GM23338 (cell line): ENCODE measurements around the gene CD86. TPM values are rescaled to one million over a fixed set of nuclear protein-coding genes. Genes with fewer than 3 reads are reported as not detected.

ENCODE experiments used
- ATAC-seq: fragments of 200-7000 bp; cut with Tn5 transposase; 3 replicates; pipeline ENCODE4 v1.9.1; 2020
- DNase-seq: peaks from one replicate; pipeline ENCODE4 v3.0.0-alpha.2; 2015; ENCODE audit warnings: low spot score
- H2AFZ ChIP-seq: fragments of 200-600 bp; sonication (generic); 2 replicates; pipeline ENCODE4 v1.8.0; 2016; ENCODE audit warnings: antibody characterized with exemption, mild to moderate bottlenecking, moderate library complexity
- H3F3A ChIP-seq: fragments of 200-600 bp; sonication (generic); replicated peaks from 2 replicates; pipeline ENCODE4 v1.8.0; 2017; ENCODE audit warnings: antibody characterized with exemption, mixed run types, low read depth
- H3K27ac ChIP-seq: fragments of 200-600 bp; sonication (generic); 2 replicates; pipeline ENCODE4 v1.6.1; 2016; ENCODE audit warnings: low read depth
- H3K27me3 ChIP-seq: fragments of 200-600 bp; sonication (generic); 2 replicates; pipeline ENCODE4 v1.8.0; 2016; ENCODE audit warnings: mild to moderate bottlenecking, mixed run types, moderate library complexity; ENCODE audit not compliant: insufficient read depth
- H3K36me3 ChIP-seq: fragments of 200-600 bp; sonication (generic); 2 replicates; pipeline ENCODE4 v1.8.0; 2016; ENCODE audit warnings: mild to moderate bottlenecking; ENCODE audit not compliant: insufficient read depth
- H3K4me1 ChIP-seq: fragments of 200-600 bp; sonication (generic); 2 replicates; pipeline ENCODE4 v1.8.0; 2016; ENCODE audit warnings: mild to moderate bottlenecking, moderate library complexity; ENCODE audit not compliant: insufficient read depth
- H3K4me2 ChIP-seq: fragments of 200-600 bp; sonication (generic); 2 replicates; pipeline ENCODE4 v1.7.1; 2017; ENCODE audit warnings: mixed run types
- H3K4me3 ChIP-seq: fragments of 200-600 bp; sonication (generic); 2 replicates; pipeline ENCODE4 v1.6.1; 2016; ENCODE audit warnings: mixed run types
- H3K79me2 ChIP-seq: fragments of 200-600 bp; sonication (generic); replicated peaks from 2 replicates; pipeline ENCODE4 v1.8.0; 2017; ENCODE audit warnings: mild to moderate bottlenecking; ENCODE audit not compliant: insufficient read depth
- H3K9me2 ChIP-seq: fragments of 200-600 bp; sonication (generic); 2 replicates; pipeline ENCODE4 v1.8.0; 2017; ENCODE audit not compliant: insufficient read depth
- H4K20me1 ChIP-seq: fragments of 200-600 bp; sonication (generic); replicated peaks from 2 replicates; pipeline ENCODE4 v1.8.0; 2017; ENCODE audit warnings: mild to moderate bottlenecking; ENCODE audit not compliant: insufficient read depth
- H3K27ac Mint-ChIP-seq: 2 replicates; pipeline ENCODE4 v1.8.0; 2020; ENCODE audit warnings: inconsistent platforms, mild to moderate bottlenecking, moderate library complexity, mixed read lengths
- H3K27me3 Mint-ChIP-seq: 3 replicates; pipeline ENCODE4 v1.8.0; 2022; ENCODE audit warnings: low read depth, mild to moderate bottlenecking, moderate library complexity, mixed read lengths, inconsistent platforms; ENCODE audit not compliant: insufficient read depth, poor library complexity
- H3K36me3 Mint-ChIP-seq: 3 replicates; pipeline ENCODE4 v1.8.0; 2021; ENCODE audit warnings: low read depth, mild to moderate bottlenecking, inconsistent platforms, moderate library complexity, mixed read lengths
- H3K4me1 Mint-ChIP-seq: 3 replicates; pipeline ENCODE4 v1.8.0; 2020; ENCODE audit warnings: mild to moderate bottlenecking, inconsistent platforms, mixed read lengths
- H3K4me3 Mint-ChIP-seq: 3 replicates; pipeline ENCODE4 v1.8.0; 2021; ENCODE audit warnings: moderate library complexity, mild to moderate bottlenecking, inconsistent platforms, mixed read lengths
- H3K9me3 Mint-ChIP-seq: 3 replicates; pipeline ENCODE4 v1.8.0; 2020; ENCODE audit warnings: moderate library complexity, mild to moderate bottlenecking, inconsistent platforms, mixed read lengths
- CTCF ChIP-seq, 2 experiments: fragments of 200-600 bp in 1 of 2; sonication (generic) in 1 of 2; conservative IDR thresholded peaks; 2 replicates each; pipeline versions ENCODE4 v1.5.1 to v1.6.1; 2016 to 2017; ENCODE audit warnings: antibody characterized with exemption in 2 of 2, low read depth in 2 of 2, mild to moderate bottlenecking in 2 of 2, moderate library complexity in 1 of 2
- EZH2 ChIP-seq: fragments of 200-600 bp; sonication (generic); IDR thresholded peaks from one replicate; pipeline ENCODE4 v1.8.0; 2017; ENCODE audit warnings: antibody characterized with exemption, mild to moderate bottlenecking, low read depth; ENCODE audit not compliant: unreplicated experiment
- REST ChIP-seq: IDR thresholded peaks from one replicate; pipeline ENCODE4 v1.6.1; 2018; ENCODE audit warnings: antibody characterized with exemption; ENCODE audit not compliant: unreplicated experiment
- polyA plus RNA-seq: library from polyadenylated mRNA; unstranded; fragments of >200 nt; fragmentation: Nextera tagmentation; extraction: Ambion mirVana; gene quantifications from 2 replicates; pipeline ENCODE4 v1.2.1, GENCODE V29; 2016
- total RNA-seq: library from RNA; depleted of rRNA; stranded (reverse); fragments of >200 nt; shearing (Covaris generic); gene quantifications from 2 replicates; pipeline ENCODE4 v1.2.3, GENCODE V29; 2014

The CD86 gene
- total and polyA plus RNA-seq, 2 experiments from 2014 or later, result 0.97 TPM; not detected in 1

GRCh38 chr3:122101646-122102045, 46.5 kb downstream of the CD86 start:
- TF ChIP-seq CTCF (conservative IDR thresholded peaks at IDR 0.05; ENCODE audit: low read depth in 2 of 2) (peak; percentile 85), REST (no peak)
- H2AFZ ChIP-seq, result 0 out of 2 replicates have a peak overlapping the region, but pooled peaks have one; percentile 12
- DNase-seq (peak; percentile 94), ATAC-seq (peak; percentile 89)
- H3K9me3 Mint-ChIP-seq, result no peaks in the 10 kb centered on the region
- H3K27ac ChIP-seq, result no peak overlapping the region
- no peak overlapping the region for H3K4me3 Mint-ChIP-seq
- no peak overlapping the region for H3K4me3 ChIP-seq
- H3K4me1 ChIP-seq, result no peaks in the 10 kb centered on the region
- no peaks in the 10 kb centered on the region for H3F3A ChIP-seq
- 0 out of 2 replicates have a peak overlapping the region, but pooled peaks have one; percentile 14 for H3K27ac Mint-ChIP-seq
- H3K36me3 Mint-ChIP-seq, result no peaks in the 10 kb centered on the region
- H4K20me1 ChIP-seq, result no peaks in the 10 kb centered on the region
- H3K4me1 Mint-ChIP-seq, result peaks cover 8% of the 10 kb centered on the region
- H3K9me2 ChIP-seq, result no peaks in the 10 kb centered on the region
- H3K27me3 ChIP-seq, result no peaks in the 10 kb centered on the region
- H3K79me2 ChIP-seq, result no peaks in the 10 kb centered on the region
- H3K4me2 ChIP-seq, result no peak overlapping the region
- H3K36me3 ChIP-seq, result no peaks in the 10 kb centered on the region
- no peaks in the 10 kb centered on the region for H3K27me3 Mint-ChIP-seq

GRCh38 chr3:122102191-122102935, 47.2 kb downstream of the CD86 start:
- 0 out of 2 replicates have a peak overlapping the region, but pooled peaks have one; percentile 12 for H2AFZ ChIP-seq
- no peaks in the 10 kb centered on the region for H3K9me3 Mint-ChIP-seq
- no peak for TF ChIP-seq REST
- no peak for TF ChIP-seq EZH2

More at GRCh38 chr3:122102191-122102935, 47.2 kb downstream of the CD86 start:
- Histone ChIP-seq H3K79me2 (no peaks in the 10 kb centered on the region), H3K4me3 (no peak overlapping the region), H3K4me1 (no peaks in the 10 kb centered on the region), H3K27me3 (no peaks in the 10 kb centered on the region), H3K36me3 (no peaks in the 10 kb centered on the region), H3K9me2 (no peaks in the 10 kb centered on the region), H3F3A (no peaks in the 10 kb centered on the region), H4K20me1 (no peaks in the 10 kb centered on the region), H3K4me2 (no peak overlapping the region), H3K27ac (no peak overlapping the region)
- no peaks in the 10 kb centered on the region for H3K36me3 Mint-ChIP-seq
- no peak overlapping the region for H3K4me3 Mint-ChIP-seq
- H3K27me3 Mint-ChIP-seq, result no peaks in the 10 kb centered on the region
- ATAC-seq (no peak), DNase-seq (no peak)
- no peak overlapping the region for H3K27ac Mint-ChIP-seq
- H3K4me1 Mint-ChIP-seq, result peaks cover 8% of the 10 kb centered on the region
